ENCODE measurements around the gene STX3. TPM values are rescaled to one million over a fixed set of nuclear protein-coding genes. Genes with fewer than 3 reads are reported as not detected.

STX3 gene
- polyA plus RNA-seq, 1 donor from 2014 or later: 21.3 TPM

DNA sequence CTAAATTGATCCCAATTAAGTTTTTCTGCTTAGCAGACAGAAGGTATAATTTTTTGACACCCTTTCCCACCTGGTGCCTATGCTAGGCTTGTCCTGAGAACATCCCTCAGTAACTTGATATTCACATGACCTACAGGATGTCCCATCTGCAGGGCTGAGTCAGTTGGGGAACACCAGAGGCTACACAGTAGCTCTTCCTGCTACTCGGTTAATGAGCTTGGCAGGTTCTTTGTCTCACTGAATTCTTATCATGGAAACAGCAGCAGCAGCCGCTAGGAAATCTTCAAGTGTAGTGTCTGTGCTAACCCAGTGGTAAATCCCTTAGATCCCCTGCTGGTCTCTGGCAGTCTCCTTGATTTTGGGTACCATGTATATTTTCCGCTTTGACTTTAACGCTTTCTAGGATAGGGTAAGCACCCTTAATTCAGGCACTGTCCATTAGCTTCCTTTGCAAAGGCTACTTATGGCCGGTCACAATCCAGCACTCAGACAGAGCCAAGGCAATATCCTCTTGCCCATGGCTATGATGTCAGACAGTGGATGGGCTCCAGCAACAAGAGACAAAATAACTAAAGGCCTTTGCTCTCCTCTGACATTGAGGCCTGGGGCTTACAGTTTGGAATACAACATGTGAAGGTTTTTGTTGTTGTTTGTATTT lies 46.9 kb downstream of the STX3 start:
- H3K79me2 ChIP-seq (replicated peaks; ENCODE audit: insufficient read depth, low read length): no peaks in the 10 kb centered on the region
- TF ChIP-seq SMC3 (conservative IDR thresholded peaks at IDR 0.05; ENCODE audit: poor library complexity) (no peak), EP300 (conservative IDR thresholded peaks at IDR 0.05; ENCODE audit: poor library complexity, severe bottlenecking) (no peak), EZH2 (IDR thresholded peaks at IDR 0.05; ENCODE audit: borderline replicate concordance, insufficient read depth, low read length, poor library complexity, severe bottlenecking) (no peak), RAD21 (conservative IDR thresholded peaks at IDR 0.05) (no peak), MXI1 (conservative IDR thresholded peaks at IDR 0.05; ENCODE audit: poor library complexity, severe bottlenecking) (no peak), TAF1 (IDR thresholded peaks at IDR 0.05; ENCODE audit: low read depth) (no peak), POLR2AphosphoS5 (IDR thresholded peaks at IDR 0.05) (no peak)
- TF ChIP-seq, protein P1, sequence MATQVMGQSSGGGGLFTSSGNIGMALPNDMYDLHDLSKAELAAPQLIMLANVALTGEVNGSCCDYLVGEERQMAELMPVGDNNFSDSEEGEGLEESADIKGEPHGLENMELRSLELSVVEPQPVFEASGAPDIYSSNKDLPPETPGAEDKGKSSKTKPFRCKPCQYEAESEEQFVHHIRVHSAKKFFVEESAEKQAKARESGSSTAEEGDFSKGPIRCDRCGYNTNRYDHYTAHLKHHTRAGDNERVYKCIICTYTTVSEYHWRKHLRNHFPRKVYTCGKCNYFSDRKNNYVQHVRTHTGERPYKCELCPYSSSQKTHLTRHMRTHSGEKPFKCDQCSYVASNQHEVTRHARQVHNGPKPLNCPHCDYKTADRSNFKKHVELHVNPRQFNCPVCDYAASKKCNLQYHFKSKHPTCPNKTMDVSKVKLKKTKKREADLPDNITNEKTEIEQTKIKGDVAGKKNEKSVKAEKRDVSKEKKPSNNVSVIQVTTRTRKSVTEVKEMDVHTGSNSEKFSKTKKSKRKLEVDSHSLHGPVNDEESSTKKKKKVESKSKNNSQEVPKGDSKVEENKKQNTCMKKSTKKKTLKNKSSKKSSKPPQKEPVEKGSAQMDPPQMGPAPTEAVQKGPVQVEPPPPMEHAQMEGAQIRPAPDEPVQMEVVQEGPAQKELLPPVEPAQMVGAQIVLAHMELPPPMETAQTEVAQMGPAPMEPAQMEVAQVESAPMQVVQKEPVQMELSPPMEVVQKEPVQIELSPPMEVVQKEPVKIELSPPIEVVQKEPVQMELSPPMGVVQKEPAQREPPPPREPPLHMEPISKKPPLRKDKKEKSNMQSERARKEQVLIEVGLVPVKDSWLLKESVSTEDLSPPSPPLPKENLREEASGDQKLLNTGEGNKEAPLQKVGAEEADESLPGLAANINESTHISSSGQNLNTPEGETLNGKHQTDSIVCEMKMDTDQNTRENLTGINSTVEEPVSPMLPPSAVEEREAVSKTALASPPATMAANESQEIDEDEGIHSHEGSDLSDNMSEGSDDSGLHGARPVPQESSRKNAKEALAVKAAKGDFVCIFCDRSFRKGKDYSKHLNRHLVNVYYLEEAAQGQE (IDR thresholded peaks at IDR 0.05; ENCODE audit: borderline replicate concordance): no peak
- TF ChIP-seq, protein P2, sequence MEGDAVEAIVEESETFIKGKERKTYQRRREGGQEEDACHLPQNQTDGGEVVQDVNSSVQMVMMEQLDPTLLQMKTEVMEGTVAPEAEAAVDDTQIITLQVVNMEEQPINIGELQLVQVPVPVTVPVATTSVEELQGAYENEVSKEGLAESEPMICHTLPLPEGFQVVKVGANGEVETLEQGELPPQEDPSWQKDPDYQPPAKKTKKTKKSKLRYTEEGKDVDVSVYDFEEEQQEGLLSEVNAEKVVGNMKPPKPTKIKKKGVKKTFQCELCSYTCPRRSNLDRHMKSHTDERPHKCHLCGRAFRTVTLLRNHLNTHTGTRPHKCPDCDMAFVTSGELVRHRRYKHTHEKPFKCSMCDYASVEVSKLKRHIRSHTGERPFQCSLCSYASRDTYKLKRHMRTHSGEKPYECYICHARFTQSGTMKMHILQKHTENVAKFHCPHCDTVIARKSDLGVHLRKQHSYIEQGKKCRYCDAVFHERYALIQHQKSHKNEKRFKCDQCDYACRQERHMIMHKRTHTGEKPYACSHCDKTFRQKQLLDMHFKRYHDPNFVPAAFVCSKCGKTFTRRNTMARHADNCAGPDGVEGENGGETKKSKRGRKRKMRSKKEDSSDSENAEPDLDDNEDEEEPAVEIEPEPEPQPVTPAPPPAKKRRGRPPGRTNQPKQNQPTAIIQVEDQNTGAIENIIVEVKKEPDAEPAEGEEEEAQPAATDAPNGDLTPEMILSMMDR (IDR thresholded peaks at IDR 0.05; ENCODE audit: poor library complexity, severe bottlenecking): no peak

DNA sequence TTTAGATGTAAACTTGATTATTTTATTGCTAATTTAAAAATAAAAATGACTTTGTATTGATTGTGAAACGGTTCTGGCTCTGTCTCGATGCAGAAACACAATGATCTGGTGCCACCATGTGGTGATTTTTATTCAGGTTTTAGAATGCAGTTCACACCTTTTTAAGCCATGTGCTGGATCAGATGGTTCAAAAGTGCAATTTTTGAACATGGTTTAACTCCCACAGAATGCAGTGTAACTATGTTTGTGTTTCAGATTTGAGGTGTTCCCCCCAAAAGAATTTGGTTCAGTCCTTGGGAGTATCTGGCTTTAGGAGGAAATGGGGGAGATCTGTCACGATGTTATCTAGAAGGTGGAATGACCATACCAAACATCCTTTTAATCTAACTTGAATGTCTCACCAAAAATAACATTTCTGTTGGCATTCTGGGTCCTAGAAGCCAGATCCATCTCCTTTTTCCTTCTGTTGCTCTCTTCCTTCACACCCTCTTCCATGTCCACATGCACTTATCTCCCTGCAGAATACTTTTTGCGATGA lies 47.5 kb downstream of the STX3 start:
- TF ChIP-seq TAF1 (IDR thresholded peaks at IDR 0.05; ENCODE audit: low read depth): no peak
- no peak for TF ChIP-seq POLR2AphosphoS5 (IDR thresholded peaks at IDR 0.05)
- TF ChIP-seq, protein P2 (IDR thresholded peaks at IDR 0.05; ENCODE audit: poor library complexity, severe bottlenecking): peak; percentile 90
- no peak for TF ChIP-seq EP300 (conservative IDR thresholded peaks at IDR 0.05; ENCODE audit: poor library complexity, severe bottlenecking)
- TF ChIP-seq EZH2 (IDR thresholded peaks at IDR 0.05; ENCODE audit: borderline replicate concordance, insufficient read depth, low read length, poor library complexity, severe bottlenecking): no peak
- peak; percentile 81 for TF ChIP-seq SMC3 (conservative IDR thresholded peaks at IDR 0.05; ENCODE audit: poor library complexity)
- peak; percentile 36 for TF ChIP-seq MXI1 (conservative IDR thresholded peaks at IDR 0.05; ENCODE audit: poor library complexity, severe bottlenecking)
- TF ChIP-seq RAD21 (conservative IDR thresholded peaks at IDR 0.05): peak; percentile 88
- TF ChIP-seq, protein P1 (IDR thresholded peaks at IDR 0.05; ENCODE audit: borderline replicate concordance): no peak
- H4K20me1 ChIP-seq (ENCODE audit: insufficient read depth): no peaks in the 10 kb centered on the region
- no peaks in the 10 kb centered on the region for H3K9me2 ChIP-seq (ENCODE audit: insufficient read depth, low read length)
- H3K4me3 ChIP-seq (ENCODE audit: low read length): no peak overlapping the region
- H3K27ac ChIP-seq (ENCODE audit: low read length): no peak overlapping the region
- H3K36me3 ChIP-seq (ENCODE audit: insufficient read depth, low read length): no peaks in the 10 kb centered on the region
- no peak overlapping the region for H3K9ac ChIP-seq (ENCODE audit: low read length)
- no peaks in the 10 kb centered on the region for H3F3A ChIP-seq (ENCODE audit: insufficient read depth, low read length, poor library complexity, severe bottlenecking)
- H3K4me2 ChIP-seq (ENCODE audit: low read length): no peak overlapping the region
- no peaks in the 10 kb centered on the region for H3K9me3 ChIP-seq (ENCODE audit: low read length)
- H3K27me3 ChIP-seq (ENCODE audit: insufficient read depth, low read depth, low read length): no peaks in the 10 kb centered on the region
- H2AFZ ChIP-seq (ENCODE audit: low read depth, low read length): no peak overlapping the region
- H3K79me2 ChIP-seq (replicated peaks; ENCODE audit: insufficient read depth, low read length): no peaks in the 10 kb centered on the region

More for the DNA sequence above, 46.9 kb downstream of the STX3 start:
- Histone ChIP-seq H3F3A (ENCODE audit: insufficient read depth, low read length, poor library complexity, severe bottlenecking) (no peaks in the 10 kb centered on the region), H2AFZ (ENCODE audit: low read depth, low read length) (no peak overlapping the region), H3K4me2 (ENCODE audit: low read length) (no peak overlapping the region), H3K27ac (ENCODE audit: low read length) (no peak overlapping the region), H3K9ac (ENCODE audit: low read length) (no peak overlapping the region), H3K9me2 (ENCODE audit: insufficient read depth, low read length) (no peaks in the 10 kb centered on the region), H3K36me3 (ENCODE audit: insufficient read depth, low read length) (no peaks in the 10 kb centered on the region), H3K27me3 (ENCODE audit: insufficient read depth, low read depth, low read length) (no peaks in the 10 kb centered on the region), H3K9me3 (ENCODE audit: low read length) (no peaks in the 10 kb centered on the region), H3K4me3 (ENCODE audit: low read length) (no peak overlapping the region), H4K20me1 (ENCODE audit: insufficient read depth) (no peaks in the 10 kb centered on the region)

Data from neural cell (in vitro differentiated cells).